GM19324 (cell line): ENCODE results near the gene CARD18.

ENCODE experiments used
- ATAC-seq: cut with Tn5 transposase; IDR thresholded peaks from one replicate; pipeline ENCODE4 v1.9.1; 2021; ENCODE audit warnings: mild to moderate bottlenecking, moderate library complexity; ENCODE audit not compliant: unreplicated experiment, low FRiP score

The CARD18 gene, protein sequence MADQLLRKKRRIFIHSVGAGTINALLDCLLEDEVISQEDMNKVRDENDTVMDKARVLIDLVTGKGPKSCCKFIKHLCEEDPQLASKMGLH

DNA sequence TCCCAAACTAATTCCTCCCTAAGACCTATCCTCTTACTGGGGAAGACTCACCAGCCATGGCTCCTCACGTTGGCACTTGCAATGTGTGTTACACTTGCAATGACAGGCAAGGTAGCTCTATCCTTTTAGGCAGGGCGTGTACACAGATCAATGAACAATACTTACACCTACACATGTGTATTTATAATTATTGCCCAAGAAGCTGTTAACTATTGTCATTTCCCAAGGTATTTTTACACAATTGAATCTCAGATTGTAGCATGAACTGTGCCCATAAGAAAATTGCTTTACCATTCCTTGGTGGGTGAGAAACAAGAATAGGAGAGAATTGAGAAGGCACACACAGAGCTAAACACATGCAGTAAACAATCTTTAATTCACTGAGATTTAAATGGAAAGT, at the start of gene CARD18:
Gene CARD18 (minus strand): TSS at position 101 of the 400 bp plus-strand sequence. CDS start 43 bp downstream, at position 58.
- ATAC-seq, result no peak

DNA sequence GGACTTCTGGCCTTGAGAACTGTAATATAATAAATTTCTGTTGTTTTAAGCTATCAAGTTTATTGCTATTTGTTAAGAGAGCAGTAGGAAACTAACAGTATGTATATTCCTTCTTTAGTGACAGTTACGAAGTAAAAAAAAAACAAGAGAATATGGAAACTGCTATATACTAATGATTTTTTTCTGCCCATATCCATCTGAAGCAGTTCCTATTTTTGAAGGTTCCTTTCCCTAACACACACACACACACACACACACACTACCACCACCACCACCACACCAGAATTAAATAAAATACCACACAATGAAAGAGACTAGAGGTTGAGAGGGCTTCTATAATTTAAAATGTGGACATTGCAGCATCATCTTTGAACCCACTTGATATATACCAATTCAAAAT, 44.4 kb upstream of the CARD18 start:
- no peak for ATAC-seq

GRCh38 chr11:105183426-105183825, 43.9 kb upstream of the CARD18 start:
- ATAC-seq, result no peak

DNA sequence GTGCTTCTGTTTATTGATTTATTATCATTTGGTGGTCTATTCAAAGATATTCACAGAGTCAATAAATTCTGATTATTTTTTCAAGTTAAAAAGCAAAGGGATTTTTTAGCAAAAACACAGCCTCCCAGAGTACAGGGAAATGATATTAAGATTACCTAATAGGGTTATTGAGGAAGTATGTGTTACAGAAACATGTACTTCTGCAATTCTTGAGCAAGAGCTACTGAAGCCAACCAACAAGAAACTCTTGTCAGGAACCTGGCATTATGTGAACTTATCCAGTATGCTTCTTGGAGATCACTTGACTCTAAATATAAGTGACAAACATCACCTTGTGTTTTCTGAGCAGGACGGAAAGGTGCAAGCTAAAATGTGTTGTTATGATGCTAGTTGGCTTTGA, 42.0 kb upstream of the CARD18 start:
- no peak for ATAC-seq

GRCh38 chr11:105181100-105181499, 41.5 kb upstream of the CARD18 start:
- ATAC-seq, result no peak

DNA sequence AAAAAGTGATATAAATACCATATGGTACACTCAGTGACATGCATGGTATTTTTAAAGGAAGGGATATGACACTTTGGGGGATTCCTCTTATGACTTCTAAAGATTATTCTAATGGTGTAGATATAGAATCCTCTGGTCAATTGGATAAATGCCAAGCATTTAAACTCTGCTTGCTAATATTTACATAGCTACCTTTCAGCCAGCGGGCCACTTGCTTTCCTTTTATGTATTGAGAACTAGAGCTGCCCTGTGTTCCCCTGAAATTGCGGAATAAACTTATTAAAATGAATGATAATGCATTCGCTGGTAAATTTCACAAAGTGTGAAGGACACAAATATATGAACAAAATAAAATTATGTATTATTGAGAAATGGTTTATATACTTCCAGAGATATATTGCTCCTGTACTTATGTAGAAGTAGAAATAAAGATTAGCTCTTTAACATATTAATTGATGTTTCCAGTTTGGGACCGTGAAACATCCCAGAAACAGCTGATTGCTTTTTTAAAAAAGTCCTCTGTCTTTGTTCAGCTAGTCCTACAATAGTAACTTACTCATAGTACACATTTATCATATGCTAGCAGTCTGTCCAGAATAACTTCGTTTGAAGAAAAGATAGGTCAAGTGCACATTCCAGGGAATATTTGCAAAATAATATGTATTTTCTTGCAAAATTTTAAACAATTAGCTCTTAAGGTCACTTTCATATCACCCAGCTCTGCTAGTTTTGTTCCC, 40.1 kb upstream of the CARD18 start:
- ATAC-seq, result no peak

DNA sequence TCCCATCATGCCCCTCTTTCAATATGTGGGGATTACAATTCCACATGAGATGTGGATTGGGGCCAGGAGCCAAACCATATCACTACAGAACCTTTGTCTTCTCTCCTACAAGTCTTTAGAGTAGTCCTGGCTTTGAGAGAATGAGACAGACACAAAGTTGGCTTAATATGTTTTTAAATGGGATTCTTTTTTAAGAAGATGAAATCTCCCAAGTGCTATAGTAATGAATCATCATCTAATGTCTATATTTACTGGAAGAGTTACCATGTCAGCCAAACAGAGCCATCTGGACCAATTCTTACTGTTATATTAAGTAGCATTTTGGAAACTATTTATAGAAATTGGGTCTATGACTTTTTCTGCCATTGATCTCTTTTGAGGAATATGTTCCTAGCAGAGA, 38.1 kb upstream of the CARD18 start:
- no peak for ATAC-seq

- ATAC-seq, result no peak
Measured at GRCh38 chr11:105168457-105168856, 28.9 kb upstream of the CARD18 start.

DNA sequence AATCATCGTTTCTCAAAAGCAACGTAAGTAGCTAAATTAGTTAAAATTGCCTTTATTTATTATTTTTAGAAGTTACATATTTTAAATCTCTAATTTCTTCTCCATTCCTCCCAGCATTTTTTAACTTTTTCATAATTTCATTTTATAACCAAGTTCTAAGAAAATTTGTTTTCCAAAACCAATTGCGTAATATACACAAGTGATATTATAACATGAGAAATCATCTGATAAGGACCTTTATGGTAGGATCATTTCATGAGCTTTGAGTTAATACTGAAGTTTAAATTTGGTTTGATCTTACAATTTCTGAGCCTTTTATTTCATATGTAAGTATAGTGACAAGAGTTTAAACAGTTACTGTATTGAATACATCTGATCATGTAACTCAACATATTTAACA, 27.7 kb upstream of the CARD18 start:
- ATAC-seq, result no peak

GRCh38 chr11:105164208-105164607, 24.6 kb upstream of the CARD18 start:
- no peak for ATAC-seq

DNA sequence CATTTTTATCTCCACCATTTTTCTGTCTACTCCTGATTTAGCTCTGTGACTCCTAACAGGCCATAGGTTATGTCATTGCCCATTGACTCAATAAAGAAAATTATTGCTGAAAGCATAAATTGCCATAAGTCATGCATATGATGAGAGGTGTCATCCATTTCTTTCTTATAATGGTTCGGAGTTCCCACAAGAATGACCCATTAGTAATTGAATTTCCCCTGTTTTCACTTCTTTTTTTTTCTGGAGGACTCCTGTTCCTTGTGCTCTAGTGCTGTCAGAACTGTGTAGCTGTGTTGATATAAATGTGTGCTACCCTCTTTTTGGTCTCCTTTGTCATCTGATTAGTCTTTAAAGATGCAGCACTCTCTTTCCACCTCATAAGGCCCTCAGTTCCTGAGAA, 22.9 kb upstream of the CARD18 start:
- ATAC-seq, result no peak

DNA sequence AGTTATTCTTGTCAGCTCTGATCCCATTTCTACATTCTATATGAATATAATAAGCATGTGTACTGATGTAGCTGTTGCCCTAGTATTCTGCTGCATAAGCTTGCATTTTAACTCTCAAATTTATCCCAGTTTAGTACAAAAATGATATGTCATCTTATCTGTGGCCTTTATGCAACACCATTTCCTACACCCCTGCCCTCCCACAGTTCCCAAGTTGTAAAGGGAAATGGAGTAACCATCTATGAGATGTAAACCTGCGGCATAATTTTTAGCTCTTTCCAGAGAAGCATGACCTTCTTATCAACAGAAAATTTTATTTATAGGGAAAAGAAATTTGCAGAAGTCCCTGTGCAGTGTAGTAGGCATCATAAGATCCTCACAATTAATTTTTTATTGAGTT, 18.9 kb upstream of the CARD18 start:
- no peak for ATAC-seq

- no peak for ATAC-seq
Measured at GRCh38 chr11:105156720-105157119, 17.2 kb upstream of the CARD18 start.

DNA sequence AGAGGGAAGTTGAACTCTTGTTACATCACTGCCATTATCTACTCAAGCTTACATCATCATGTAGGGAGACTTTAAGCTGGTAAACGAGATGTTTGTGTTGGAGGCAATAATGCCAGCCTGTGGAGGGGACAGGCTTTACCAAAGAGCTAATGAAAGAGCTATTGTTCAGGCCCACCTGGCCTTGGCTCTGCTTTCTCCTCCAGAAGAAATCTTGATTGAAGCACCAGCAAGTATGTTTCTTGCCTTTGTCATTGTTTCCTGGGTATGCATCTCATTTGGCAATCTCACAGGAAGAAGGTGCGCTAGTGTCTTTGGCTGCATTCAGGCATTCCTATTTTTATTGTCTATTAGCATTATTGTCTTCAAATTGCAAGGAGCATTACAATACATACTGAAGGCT, 16.7 kb upstream of the CARD18 start:
- ATAC-seq, result no peak

GRCh38 chr11:105155679-105156078, 16.1 kb upstream of the CARD18 start:
- no peak for ATAC-seq

DNA sequence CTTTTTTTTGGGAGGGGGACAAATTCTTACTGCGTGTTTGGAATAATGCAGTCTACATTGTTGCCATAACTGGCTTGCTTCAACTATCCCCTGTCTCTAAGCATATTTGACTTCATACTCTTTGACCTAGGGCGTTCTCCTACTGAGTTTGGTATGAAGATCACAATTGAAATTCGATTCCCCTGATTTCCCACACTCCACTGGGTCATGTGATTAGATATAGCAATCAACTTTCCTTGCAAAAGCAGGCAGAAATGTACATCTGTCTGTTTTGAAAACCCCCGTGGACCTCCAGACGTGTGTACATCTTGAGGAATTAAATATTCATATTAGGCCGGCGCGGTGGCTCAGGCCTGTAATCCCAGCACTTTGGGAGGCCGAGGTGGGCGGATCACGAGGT, 13.8 kb upstream of the CARD18 start:
- no peak for ATAC-seq

DNA sequence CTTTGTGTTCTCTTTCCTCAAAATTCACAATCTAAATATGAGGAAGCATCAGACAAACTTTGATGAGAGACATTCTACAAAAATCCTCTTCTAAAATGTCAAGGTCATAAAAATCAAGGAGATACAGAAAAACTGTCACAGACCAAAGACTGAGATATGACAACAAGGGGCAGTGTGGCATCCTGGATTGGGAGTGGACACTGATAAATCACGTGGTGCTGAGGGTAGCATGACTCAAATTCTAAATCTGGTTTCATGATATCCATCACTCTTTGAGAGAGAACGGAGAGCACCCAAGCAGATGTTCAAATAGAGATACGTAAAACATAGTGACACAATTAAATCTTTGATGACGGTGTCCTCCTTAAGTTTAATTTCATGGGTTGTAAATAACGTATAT, 13.0 kb upstream of the CARD18 start:
- no peak for ATAC-seq

GRCh38 chr11:105152021-105152512, 12.5 kb upstream of the CARD18 start:
- no peak for ATAC-seq

GRCh38 chr11:105149477-105149876, 9.9 kb upstream of the CARD18 start:
- ATAC-seq, result no peak

DNA sequence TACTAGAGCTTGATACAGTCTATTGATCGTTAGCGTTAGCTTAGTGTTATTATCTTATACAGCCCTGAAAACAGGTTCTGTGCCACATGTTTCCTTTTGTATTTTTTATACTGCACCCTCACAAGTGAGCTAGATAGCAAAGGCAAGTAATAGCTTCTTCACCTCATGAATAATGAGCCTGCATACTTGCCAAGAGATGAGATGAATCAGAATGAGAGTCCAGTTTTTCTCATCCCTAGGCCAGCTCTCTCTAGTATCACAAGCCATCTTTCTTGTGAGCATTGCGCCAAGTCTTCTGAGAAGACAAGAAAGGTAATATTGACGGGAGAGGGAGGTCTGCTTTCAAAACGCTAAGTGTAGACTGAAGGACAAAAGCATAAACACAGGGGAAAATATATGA, 8.7 kb upstream of the CARD18 start:
- ATAC-seq, result no peak

DNA sequence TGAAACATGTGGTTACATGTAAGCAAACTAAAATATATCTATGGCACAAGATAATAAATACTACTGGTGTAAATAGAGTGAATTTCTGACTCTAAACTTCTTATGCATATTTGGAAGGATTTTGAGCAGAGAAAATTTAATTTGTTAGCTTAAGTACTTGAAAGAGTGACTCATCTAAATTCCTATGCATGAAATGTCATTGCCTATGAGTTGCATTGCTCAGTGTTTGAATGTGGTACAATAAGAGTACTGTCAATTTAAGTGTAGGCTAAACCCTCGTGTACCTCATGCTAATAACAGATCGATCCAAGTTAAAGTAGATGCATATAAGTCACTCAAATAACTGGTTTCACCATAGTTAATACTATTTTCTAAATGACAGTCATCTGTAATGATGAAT, 5.3 kb upstream of the CARD18 start:
- no peak for ATAC-seq

- ATAC-seq, result no peak
Measured at GRCh38 chr11:105142167-105142566, 2.6 kb upstream of the CARD18 start.
